Measurements from ENCODE around the gene SOAT2.

Gene SOAT2, protein sequence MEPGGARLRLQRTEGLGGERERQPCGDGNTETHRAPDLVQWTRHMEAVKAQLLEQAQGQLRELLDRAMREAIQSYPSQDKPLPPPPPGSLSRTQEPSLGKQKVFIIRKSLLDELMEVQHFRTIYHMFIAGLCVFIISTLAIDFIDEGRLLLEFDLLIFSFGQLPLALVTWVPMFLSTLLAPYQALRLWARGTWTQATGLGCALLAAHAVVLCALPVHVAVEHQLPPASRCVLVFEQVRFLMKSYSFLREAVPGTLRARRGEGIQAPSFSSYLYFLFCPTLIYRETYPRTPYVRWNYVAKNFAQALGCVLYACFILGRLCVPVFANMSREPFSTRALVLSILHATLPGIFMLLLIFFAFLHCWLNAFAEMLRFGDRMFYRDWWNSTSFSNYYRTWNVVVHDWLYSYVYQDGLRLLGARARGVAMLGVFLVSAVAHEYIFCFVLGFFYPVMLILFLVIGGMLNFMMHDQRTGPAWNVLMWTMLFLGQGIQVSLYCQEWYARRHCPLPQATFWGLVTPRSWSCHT

DNA sequence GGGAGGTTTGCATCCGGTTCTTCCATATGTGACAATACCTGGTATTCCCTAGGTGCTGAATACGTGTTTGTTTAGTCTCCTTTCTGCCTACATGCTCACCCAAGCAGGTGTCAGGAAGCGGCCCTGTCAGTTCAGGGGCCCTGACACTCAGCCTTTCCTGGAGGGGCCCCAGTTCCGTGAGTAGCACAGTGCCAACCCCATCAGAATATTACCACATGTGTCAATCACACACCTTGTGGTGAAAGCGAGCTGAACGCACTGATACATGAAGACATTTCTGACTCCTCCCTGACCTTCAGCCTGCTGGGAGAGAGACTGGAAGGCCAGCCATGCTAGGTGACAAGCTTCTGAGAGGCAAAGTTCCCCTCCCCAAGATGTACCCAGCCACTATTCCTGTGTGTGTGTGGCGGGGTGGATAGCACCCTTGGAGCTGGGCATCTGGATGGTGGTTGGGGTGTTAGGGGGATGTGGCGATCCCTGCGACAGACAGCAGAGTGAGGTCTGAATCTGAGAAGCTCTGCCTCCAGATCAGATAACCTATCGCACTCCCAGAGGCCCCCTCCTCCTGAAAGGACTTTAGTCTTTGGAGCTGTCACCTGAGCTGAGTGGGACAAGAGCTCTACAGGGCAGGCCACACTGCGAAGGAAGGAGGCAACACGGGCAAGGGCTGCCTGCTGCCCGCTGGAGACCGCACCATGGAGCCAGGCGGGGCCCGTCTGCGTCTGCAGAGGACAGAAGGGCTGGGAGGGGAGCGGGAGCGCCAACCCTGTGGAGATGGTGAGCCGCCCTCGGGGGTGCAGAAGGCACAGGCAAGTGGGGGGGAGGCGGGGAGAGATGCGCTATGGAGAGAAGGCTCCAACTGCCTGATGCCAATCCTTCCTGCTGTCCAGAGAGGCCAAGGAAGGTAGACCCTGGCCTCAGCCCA, at the start of gene SOAT2:
TSS of gene SOAT2 (plus strand) at position 604 of the 925 bp plus-strand sequence. CDS start at position 696, 92 bp downstream.
- no peak for DNase-seq

- peak; percentile 90 for DNase-seq
Observed at GRCh38 chr12:53054112-53054878, 49.0 kb upstream of the SOAT2 start.

GRCh38 chr12:53055471-53056266, 47.6 kb upstream of the SOAT2 start:
- DNase-seq: no peak

DNA sequence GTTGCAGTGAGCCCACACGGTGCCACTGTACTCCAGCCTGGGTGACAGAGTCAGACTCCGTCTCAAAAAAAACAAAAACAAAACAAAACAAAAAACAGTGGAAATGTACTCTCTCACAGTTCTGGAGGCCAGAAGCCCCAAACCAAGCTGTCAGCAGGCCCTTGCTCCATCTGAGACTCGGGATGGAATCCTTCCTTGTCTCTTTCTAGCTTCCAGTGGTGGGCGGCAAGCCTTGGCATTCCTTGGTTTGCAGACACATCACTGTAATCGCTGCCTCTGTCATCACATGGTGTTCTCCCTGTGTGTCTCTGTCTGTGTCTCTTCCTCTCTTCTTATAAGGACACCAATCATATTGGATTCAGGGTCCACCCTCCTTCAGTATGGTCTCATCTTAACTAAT, 47.0 kb upstream of the SOAT2 start:
- DNase-seq: no peak

DNA sequence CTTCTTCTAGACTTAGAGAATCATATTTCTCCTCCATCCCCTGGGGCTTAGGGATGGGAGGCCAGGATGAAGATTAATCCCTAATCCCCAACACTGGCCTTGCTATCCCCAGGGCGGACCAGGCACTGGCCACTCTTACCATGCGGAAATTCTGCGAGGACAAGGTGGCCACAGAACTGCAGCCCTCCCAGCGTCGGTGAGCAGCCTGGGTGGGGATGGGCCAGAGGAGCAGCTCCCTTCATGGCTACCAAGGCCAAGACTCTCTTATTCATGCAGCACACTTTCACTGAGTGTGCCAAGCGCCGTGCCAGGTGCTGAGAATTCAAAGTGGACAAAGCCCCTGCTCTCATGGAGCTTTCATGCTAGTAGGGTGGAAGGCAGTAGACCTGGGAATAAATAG, 46.4 kb upstream of the SOAT2 start:
- no peak for DNase-seq

DNA sequence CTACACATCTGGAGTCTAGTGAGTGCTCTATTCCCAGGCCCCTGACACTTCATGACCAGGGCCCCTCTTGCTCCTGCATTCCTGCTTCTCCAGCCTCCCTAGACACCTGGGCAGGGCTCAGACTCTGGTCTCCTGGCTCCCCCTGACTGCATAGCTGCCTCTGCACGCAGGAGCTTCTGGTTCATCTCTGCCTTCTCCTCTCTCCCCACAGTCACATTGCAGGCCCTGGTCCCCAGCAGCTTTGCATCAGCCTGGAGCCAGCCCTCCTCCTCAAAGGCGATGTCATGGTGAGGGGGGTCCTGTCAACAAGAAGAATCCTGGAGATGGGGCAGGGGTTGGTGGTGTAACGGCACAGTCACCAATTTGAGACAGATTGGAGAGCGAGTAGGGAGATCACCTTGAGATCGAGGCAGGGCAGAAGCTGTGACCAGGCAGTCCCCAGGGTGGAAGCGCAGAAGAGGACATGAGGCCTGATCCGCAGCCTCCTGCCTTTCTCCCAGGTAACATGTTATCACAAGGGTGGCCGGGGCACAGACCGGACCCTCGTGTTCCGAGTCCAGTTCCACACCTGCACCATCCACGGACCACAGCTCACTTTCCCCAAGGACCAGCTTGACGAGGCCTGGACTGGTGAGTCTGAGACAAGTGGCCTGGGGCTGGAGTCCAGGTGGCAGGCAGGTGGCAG, 45.3 kb upstream of the SOAT2 start:
- DNase-seq: no peak

DNA sequence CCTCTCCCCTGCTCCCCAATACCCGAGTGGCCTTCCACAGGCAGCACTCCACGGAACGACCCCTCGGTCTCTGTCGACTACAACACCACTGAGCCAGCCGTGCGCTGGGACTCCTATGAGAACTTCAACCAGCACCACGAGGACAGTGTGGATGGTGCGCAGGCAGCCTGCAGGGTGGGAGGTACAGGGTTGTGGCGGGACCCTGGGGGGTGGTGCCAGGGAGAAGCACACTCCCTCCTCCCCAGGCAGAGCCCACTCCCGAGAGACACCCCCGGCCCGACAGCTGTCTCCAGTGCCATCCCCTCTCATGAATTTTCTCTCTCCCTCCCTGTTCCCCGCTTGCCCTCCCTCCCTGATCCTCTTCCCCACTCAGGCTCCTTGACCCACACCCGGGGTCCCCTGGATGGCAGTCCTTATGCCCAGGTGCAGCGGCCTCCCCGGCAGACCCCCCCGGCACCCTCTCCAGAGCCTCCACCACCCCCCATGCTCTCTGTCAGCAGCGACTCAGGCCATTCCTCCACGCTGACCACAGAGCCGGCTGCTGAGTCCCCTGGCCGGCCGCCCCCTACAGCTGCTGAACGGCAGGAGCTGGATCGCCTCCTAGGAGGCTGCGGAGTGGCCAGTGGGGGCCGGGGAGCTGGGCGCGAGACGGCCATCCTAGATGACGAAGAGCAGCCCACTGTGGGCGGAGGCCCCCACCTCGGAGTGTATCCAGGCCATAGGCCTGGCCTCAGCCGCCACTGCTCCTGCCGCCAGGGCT, 44.4 kb upstream of the SOAT2 start:
- no peak for DNase-seq

- no peak for DNase-seq
Observed at GRCh38 chr12:53059434-53060063, 43.7 kb upstream of the SOAT2 start.

- DNase-seq: no peak
Observed at GRCh38 chr12:53060064-53060720, 43.1 kb upstream of the SOAT2 start.

GRCh38 chr12:53060721-53061276, 42.5 kb upstream of the SOAT2 start:
- DNase-seq: no peak

DNA sequence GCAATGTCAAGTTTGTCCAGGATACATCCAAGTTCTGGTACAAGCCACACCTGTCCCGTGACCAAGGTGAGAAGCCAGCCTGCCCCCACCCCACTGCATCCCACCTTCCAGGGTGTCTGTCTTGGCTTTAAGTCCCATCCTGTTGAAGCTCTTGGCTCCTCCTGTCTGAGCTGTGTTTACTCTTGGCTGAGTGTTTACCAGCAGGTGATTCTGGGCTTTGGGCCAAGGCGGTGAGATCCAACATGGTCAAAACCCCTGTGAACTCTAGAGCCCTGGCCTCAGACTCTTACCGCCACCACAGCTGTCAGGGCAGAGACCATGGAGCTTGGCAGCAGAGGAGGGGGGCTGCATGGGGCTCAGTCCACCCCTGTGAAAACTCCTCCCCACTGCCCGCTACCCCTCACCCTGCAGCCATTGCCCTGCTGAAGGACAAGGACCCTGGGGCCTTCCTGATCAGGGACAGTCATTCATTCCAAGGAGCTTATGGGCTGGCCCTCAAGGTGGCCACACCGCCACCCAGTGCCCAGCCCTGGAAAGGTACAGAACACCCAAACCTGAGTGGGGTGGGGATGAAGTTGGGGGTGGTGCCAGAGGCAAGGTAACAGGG, 41.8 kb upstream of the SOAT2 start:
- peak; percentile 53 for DNase-seq

GRCh38 chr12:53062011-53062961, 41.0 kb upstream of the SOAT2 start:
- no peak for DNase-seq

GRCh38 chr12:53062977-53063707, 40.1 kb upstream of the SOAT2 start:
- no peak for DNase-seq

DNA sequence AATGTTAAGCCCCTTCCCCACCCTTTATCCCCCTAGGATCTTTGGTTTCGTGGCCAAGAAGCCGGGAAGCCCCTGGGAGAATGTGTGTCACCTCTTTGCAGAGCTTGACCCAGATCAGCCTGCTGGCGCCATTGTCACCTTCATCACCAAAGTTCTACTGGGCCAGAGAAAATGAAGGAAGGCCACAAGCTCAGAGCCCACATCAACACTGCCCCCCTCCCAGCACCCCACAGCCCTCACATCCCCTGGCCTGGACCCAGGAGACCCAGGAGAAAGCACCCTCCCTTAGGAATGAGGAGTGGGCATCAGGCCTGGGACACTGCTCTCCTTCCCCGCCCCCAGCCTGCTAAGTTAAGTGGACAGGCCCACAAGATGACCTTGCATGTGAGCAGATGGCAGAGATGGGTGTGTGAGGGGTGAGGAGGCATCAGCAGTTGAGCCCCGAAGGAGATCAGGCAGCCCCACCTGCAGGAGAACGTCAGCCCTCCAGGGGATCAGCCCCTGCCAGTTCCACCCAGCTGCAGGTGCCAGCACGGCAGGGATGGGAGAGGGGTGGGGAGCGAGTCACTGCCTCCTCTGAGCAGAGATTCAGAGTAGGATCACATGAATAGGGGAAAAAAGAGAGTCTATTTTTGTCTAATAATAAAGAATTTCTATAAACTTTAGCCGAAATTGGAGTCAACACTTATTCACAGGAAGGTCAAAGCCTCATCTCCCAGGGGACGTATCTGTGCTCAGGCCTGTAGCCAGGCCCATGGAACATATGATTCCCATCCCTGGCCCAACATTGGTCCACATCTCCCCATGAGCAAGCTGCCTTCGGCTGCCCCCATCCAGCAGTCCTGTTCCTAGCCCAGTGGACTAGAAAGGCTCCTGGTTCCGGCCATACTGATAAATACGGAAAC, 39.3 kb upstream of the SOAT2 start:
- DNase-seq: no peak

DNA sequence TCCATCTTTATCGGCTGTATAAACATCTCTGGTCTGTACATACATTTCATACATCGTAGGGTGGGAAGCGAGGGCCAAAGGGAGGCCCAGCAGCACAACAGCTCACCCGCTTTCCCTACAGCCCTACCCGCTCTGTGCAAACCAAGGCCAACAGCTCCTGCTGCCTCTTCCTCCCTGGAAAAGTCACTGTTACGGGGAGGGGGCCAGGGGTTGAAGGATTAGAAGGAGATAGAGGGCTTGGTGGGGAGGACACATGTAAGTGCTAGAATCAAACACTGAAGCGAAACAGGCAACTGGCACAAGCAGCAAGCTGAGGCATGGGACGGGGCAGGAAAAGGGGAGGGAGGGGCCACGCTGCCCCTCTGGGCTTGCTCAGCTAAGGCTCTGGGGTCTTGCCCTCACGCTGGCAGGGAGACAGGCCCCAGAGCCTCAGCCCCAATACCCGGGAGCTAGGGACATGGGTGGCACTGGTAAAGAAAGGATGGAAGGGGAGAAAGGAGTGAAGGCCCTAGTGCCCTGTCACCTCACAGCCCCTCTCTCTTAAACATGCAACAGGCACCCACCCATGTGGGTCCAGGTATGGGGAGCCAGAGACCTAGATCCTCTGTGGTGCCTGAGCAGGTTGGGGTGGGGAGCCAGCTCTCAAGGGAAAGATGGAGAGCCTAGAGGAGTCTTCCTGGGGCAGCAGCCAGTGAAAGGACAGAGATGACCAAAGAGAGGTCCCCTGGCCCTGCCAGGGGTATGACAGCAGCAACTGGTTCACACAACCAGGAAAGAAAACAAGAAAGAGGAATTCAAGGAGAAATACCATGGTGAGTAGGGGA, 38.5 kb upstream of the SOAT2 start:
- DNase-seq: no peak

Data from NCI-H1417 treated with DMSO at 0.1 percent for 48 hours (cell line).